ENCODE data around the gene KLK6.
"Not testable (repeated sequence)": the region's sequence is repeated elsewhere in the genome, so short reads cannot be mapped to it uniquely, and the experiment has no call there.

KLK6 gene

DNA sequence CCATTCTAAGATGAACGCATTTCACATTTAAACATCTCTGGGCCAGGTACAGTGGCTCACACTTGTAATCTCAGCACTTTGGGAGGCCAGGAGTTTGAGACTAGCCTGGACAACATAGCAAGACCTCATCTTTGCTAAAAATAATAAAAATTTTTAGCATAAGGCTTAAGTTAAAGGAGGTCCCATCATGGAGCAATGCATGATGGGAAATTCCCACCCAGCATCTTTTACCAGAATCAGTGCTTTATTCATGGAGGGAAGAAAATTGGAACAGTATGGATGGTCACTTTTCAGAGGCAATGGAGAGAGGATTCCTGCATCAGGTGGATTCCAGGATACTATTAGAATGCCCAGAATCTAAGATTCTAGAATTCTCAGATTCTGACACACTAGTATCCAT lies 35.9 kb upstream of the KLK6 start:
- DNase-seq (ENCODE audit: insufficient read length) (no peak), FAIRE-seq (no peak)
- TF ChIP-seq TAF1 (IDR thresholded peaks at IDR 0.05; ENCODE audit: borderline replicate concordance, low read depth, low read length) (no peak), POLR2A (IDR thresholded peaks at IDR 0.05; ENCODE audit: low read depth, low read length) (no peak), POLR2AphosphoS5 (IDR thresholded peaks at IDR 0.05; ENCODE audit: low read depth, low read length) (no peak)

DNA sequence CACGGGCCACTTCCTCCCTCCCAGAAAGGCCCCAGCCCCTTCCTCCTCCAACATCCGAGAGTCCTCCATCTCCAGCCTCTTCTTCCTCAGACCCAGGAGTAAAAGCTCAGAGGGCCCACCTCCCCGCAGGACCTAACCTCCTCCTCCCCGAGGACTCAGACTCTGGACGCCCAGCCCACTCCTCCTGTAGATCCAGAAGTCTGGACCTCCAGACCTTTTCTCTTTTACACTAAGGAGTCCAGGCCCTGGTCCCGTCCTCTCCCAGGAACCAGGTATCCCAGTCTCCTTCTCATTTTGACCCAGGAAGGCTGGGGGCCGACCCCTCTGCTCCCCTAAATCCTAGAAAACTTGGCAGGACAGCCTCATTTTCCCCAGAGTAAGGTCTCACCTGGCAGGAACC lies 33.9 kb upstream of the KLK6 start:
- no peak for FAIRE-seq
- no peak for TF ChIP-seq POLR2AphosphoS5 (IDR thresholded peaks at IDR 0.05; ENCODE audit: low read depth, low read length)
- TF ChIP-seq POLR2A (IDR thresholded peaks at IDR 0.05; ENCODE audit: low read depth, low read length) = no peak
- no peak for TF ChIP-seq TAF1 (IDR thresholded peaks at IDR 0.05; ENCODE audit: borderline replicate concordance, low read depth, low read length)
- DNase-seq (ENCODE audit: insufficient read length) = no peak

DNA sequence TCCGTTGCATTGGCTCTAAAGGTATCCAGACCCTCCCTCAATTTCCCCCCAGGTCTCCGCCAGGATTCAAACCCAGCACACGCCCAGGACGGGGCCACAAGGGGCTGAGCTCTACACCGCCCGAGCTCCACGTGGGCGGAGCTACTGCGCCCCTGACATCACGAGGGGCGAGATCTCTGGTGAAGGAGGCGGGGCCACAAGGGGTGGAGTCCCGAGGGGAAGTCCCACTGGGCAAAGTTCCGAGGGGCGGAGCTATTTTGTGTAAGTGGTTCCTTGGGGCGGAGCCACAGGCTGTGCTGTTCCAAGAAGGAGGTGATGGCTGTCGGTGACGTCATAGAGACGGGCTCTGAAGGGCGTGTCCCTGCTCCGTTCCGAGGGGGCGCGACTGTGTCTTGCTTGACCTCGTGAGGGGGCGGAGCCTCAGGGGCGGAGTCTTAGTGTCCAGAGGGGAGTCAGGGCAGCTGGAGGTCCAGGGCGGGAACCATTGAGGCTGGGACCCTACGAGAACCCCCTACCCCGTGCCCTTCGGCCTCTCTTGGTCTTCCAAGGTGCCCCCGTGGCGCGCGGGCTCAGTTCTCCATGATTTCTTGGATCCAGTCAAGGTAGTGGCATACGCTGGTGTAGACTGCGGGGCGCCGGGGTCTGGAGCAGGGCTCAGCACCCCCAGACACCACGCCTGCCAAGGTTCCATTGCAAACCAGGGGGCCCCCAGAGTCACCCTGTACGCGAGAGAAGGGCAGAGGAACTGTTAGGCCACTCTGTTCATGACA lies 33.3 kb upstream of the KLK6 start:
- FAIRE-seq = no peak

DNA sequence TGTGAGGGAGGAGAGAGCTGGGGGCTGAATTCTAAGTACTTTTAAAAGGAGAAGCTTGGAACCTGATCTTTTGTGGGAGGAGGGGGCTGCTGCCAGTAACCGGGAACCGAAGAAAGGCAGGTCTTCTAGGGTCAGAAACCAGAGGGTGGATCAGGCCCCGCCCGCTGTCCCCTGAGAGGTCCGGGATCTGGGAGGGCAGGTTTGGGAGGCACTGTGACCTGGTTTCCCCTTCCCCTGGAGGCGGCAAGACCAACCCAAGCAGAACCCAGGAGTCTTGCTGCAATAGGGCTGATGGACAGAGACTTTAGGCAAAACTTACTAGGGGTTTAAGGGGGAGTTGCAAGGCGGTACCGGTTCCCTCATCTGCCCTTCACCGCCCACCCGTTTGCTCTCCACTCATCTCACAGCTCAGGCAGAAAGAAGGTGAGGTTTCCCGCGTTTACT lies 32.7 kb upstream of the KLK6 start:
- DNase-seq (ENCODE audit: insufficient read length) (no peak), FAIRE-seq (no peak)
- TF ChIP-seq POLR2AphosphoS5 (IDR thresholded peaks at IDR 0.05; ENCODE audit: low read depth, low read length) = no peak
- no peak for TF ChIP-seq POLR2A (IDR thresholded peaks at IDR 0.05; ENCODE audit: low read depth, low read length)
- TF ChIP-seq TAF1 (IDR thresholded peaks at IDR 0.05; ENCODE audit: borderline replicate concordance, low read depth, low read length) = no peak

More for the DNA sequence above, 33.3 kb upstream of the KLK6 start:
- TF ChIP-seq TAF1 (IDR thresholded peaks at IDR 0.05; ENCODE audit: borderline replicate concordance, low read depth, low read length) (no peak), POLR2A (IDR thresholded peaks at IDR 0.05; ENCODE audit: low read depth, low read length) (no peak), POLR2AphosphoS5 (IDR thresholded peaks at IDR 0.05; ENCODE audit: low read depth, low read length) (no peak)
- no peak for DNase-seq (ENCODE audit: insufficient read length)

DNA sequence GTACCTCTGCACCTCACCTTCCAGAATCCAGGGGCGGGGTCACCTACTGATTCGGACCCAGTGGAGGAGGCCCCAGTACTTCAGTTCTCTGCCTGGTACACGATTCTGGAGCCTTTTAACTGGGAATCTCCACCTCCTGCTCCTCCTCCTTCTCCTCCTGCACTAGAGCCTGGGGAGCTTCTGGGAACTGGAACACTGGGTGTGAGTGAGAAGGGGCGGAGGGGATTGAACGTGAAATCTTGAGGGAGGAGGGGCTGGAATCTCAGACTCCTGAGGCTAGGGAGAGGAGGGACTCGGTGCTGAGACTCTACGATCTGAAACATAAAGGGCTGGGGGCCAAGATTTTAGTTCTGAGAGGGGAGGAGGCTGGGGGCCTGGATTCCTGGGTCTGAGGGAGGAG lies 32.1 kb upstream of the KLK6 start, which contains the start of gene KLK8:
Gene KLK8 (minus strand): TSS at position 90 of the 400 bp plus-strand sequence. CDS start 437 bp downstream, outside the sequence.
- no peak for FAIRE-seq
- DNase-seq (ENCODE audit: insufficient read length) = no peak

DNA sequence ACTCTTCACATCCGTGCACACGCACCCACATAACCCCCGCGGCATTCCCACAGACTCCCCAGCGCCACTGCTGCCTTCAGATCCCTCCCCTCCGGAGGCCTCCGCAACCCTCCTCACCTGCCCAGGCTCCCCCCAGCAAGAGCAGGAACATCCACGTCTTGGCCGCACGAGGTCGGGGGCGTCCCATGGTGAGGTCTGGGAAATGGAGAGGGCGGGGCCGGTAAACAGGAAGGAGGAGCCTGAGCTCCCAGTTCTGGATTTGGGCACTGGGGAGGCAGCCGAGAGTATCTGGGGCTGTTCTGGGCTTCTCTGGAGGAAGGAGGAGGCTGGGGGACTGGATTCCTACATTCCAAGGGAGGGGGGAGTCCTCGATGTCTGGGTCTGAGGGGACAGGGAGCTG lies 31.6 kb upstream of the KLK6 start:
- DNase-seq (ENCODE audit: insufficient read length) (no peak), FAIRE-seq (no peak)
- TF ChIP-seq POLR2AphosphoS5 (IDR thresholded peaks at IDR 0.05; ENCODE audit: low read depth, low read length) (no peak), TAF1 (IDR thresholded peaks at IDR 0.05; ENCODE audit: borderline replicate concordance, low read depth, low read length) (no peak), POLR2A (IDR thresholded peaks at IDR 0.05; ENCODE audit: low read depth, low read length) (no peak)

More for the DNA sequence above, 32.1 kb upstream of the KLK6 start, which contains the start of gene KLK8:
- TF ChIP-seq POLR2AphosphoS5 (IDR thresholded peaks at IDR 0.05; ENCODE audit: low read depth, low read length) (no peak), POLR2A (IDR thresholded peaks at IDR 0.05; ENCODE audit: low read depth, low read length) (no peak), TAF1 (IDR thresholded peaks at IDR 0.05; ENCODE audit: borderline replicate concordance, low read depth, low read length) (no peak)

DNA sequence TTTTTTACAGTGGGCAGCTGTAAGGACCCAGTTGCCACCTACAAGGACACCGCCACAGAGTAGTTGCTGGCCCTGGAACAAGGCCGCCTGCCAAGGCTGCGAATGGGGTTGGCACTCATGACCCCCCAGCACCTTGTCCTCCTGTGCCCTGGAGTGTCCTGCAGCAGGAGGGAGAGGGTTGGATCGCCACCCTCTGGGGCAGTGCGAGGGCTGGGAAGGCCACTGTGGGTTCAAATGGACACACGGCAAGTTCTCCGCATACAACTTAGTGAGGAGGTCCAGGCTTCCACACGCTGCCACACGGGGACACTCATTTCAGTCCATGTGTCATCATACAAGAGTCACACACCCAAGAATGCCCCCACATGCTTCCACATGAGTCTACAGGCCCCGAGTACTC lies 31.0 kb upstream of the KLK6 start:
- no peak for DNase-seq (ENCODE audit: insufficient read length)
- TF ChIP-seq TAF1 (IDR thresholded peaks at IDR 0.05; ENCODE audit: borderline replicate concordance, low read depth, low read length) (no peak), POLR2AphosphoS5 (IDR thresholded peaks at IDR 0.05; ENCODE audit: low read depth, low read length) (no peak), POLR2A (IDR thresholded peaks at IDR 0.05; ENCODE audit: low read depth, low read length) (no peak)
- no peak for FAIRE-seq

DNA sequence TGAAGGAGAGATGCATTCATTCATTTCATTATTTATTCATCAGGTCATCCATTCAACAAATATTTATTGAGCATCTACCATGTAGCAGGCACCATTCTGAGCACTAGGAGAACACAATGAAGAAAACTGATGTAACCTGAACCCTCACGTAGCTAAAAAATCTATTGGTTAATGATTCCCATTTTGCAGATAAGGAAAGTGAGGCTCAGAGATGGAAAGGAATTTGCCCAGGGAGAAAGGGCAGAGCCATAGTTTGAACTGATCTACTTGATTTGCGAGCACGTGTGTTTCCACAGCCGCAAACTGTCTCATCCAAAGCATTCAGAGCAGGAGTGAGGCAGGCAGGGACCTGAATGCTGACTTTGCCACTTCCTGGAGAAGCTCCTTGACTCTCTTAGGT lies 29.3 kb upstream of the KLK6 start:
- no peak for FAIRE-seq
- TF ChIP-seq POLR2A (IDR thresholded peaks at IDR 0.05; ENCODE audit: low read depth, low read length) (no peak), TAF1 (IDR thresholded peaks at IDR 0.05; ENCODE audit: borderline replicate concordance, low read depth, low read length) (no peak), POLR2AphosphoS5 (IDR thresholded peaks at IDR 0.05; ENCODE audit: low read depth, low read length) (no peak)
- DNase-seq (ENCODE audit: insufficient read length) = no peak

DNA sequence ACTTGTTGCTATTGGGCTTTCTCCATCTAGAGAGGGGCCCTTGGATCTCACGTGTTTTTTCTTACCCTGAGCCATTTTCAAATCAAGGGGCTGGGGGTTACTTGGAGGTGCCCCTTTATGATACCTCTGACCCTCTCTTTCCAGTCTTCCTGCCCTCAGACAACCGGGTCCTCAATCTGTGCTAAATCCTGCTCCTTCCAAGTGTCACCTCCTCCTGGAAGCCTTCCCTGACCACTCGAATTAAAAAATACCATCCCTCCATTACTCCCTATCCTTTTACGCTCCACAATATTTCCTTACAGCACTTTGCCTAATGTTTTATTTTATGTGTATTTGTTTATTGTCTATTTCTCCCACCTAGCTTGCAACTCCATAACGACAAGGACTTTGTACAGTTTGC lies 28.7 kb upstream of the KLK6 start:
- no peak for FAIRE-seq
- DNase-seq (ENCODE audit: insufficient read length) = no peak
- TF ChIP-seq TAF1 (IDR thresholded peaks at IDR 0.05; ENCODE audit: borderline replicate concordance, low read depth, low read length) = no peak
- no peak for TF ChIP-seq POLR2A (IDR thresholded peaks at IDR 0.05; ENCODE audit: low read depth, low read length)
- no peak for TF ChIP-seq POLR2AphosphoS5 (IDR thresholded peaks at IDR 0.05; ENCODE audit: low read depth, low read length)

DNA sequence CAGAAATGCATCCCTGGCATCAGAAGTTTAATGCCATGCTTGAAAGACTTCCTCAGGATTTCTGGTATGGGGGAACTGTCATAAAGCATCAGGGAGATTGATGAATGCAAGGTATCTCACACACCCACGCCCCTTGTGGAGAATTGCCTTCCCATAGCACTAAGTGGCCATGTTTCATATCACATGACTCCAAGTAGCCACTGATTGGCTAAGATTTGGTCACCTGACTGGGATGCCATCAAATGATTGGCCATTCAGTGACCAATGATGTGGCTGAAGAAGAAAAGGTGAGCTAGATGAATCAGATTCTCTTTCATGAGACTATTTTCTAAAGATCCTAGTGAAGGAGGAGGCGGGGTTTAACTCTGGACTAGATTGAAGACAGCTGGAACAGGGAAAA lies 24.7 kb upstream of the KLK6 start:
- FAIRE-seq (no peak), DNase-seq (ENCODE audit: insufficient read length) (no peak)
- TF ChIP-seq POLR2AphosphoS5 (IDR thresholded peaks at IDR 0.05; ENCODE audit: low read depth, low read length) (no peak), POLR2A (IDR thresholded peaks at IDR 0.05; ENCODE audit: low read depth, low read length) (no peak), TAF1 (IDR thresholded peaks at IDR 0.05; ENCODE audit: borderline replicate concordance, low read depth, low read length) (no peak)

DNA sequence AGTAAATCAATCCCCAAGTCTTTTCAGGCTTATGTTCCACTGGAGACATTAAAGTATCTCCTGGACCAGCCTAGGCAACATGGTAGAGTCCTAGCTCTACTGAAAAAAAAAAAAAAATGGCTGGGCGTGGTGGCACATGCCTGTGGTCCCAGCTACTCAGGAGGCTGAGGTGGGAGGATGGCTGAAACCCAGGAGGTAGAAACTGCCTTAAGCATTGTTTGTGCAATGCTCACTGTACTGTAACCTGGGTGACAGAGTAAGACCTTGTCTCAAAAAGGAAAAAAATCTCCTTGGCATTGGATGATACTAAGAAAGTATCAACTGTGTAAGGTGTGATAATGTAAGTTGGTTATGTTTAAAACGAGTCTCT lies 23.3 kb upstream of the KLK6 start:
- TF ChIP-seq POLR2A (IDR thresholded peaks at IDR 0.05; ENCODE audit: low read depth, low read length) (no peak), POLR2AphosphoS5 (IDR thresholded peaks at IDR 0.05; ENCODE audit: low read depth, low read length) (no peak), TAF1 (IDR thresholded peaks at IDR 0.05; ENCODE audit: borderline replicate concordance, low read depth, low read length) (no peak)
- no peak for FAIRE-seq
- no peak for DNase-seq (ENCODE audit: insufficient read length)

DNA sequence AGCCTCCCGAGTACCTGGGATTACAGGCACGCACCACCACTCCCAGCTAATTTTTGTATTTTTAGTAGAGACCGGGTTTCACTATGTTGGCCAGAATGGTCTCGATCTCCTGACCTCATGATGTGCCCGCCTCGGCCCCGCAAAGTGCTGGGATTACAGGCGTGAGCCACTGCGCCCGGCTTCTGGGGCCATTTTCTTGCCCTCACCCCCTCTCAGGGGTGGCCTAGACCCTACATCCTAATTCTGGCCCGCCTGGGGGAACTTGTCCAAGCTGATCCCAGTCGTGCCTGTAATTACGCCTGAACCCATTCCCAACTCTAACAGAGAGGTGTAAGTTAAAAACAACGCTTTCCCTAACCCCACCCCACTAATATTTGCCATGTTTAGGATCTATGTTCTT lies 15.0 kb upstream of the KLK6 start:
- not testable (repeated sequence) for FAIRE-seq; DNase-seq (ENCODE audit: insufficient read length)

Measured in GM12892 (cell line).